Middle frontal gyrus (tissue), 1 donor: Measurements from ENCODE around the gene EXD3.
"Not testable (repeated sequence)": the region's sequence is repeated elsewhere in the genome, so short reads cannot be mapped to it uniquely, and the experiment has no call there.

ENCODE experiments used
- DNase-seq: peaks from one replicate; pipeline ENCODE4 v3.0.0-alpha.2; 2015; ENCODE audit warnings: low spot score; ENCODE audit errors: extremely low spot score

Gene EXD3, protein sequence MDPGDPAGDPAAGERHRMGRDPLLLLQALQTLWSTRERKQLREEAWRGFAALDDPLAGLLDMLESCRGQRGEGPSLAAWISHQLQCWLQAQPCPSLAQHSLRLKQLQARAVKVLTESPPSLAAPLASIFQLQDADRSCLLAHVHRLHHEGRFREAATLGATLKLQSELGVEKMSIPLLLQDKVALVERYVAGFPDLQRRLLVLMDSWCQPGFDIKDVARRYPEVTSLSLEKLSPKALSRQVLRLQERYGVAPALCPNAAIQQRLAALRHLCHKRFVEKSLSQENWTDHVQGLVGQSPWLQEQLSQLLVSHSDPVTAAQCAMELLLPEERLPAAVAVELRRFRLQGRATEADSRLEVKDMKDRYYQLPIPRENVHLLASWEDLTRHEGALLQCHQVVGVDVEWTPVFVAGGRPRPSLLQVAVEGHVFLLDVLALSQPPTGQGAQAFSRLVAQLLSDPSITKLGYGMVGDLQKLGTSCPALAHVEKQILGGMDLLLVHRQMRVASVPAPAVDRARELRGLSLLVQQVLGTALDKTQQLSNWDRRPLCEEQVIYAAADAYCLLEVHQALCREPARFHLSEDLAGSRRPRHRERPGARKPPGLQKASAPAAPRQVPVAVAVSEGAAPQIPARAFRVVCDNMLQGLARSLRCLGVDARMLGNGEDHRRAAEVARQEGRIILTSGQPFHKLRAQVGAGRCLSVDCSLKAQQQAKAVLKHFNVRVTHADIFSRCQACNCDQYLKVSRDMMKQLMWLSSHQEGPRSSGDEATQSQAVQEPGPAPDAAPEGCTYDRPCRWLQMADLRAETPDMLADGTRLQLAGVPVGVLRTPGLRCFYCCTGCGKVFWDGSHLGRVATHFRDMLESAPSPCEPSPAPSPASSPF

DNA sequence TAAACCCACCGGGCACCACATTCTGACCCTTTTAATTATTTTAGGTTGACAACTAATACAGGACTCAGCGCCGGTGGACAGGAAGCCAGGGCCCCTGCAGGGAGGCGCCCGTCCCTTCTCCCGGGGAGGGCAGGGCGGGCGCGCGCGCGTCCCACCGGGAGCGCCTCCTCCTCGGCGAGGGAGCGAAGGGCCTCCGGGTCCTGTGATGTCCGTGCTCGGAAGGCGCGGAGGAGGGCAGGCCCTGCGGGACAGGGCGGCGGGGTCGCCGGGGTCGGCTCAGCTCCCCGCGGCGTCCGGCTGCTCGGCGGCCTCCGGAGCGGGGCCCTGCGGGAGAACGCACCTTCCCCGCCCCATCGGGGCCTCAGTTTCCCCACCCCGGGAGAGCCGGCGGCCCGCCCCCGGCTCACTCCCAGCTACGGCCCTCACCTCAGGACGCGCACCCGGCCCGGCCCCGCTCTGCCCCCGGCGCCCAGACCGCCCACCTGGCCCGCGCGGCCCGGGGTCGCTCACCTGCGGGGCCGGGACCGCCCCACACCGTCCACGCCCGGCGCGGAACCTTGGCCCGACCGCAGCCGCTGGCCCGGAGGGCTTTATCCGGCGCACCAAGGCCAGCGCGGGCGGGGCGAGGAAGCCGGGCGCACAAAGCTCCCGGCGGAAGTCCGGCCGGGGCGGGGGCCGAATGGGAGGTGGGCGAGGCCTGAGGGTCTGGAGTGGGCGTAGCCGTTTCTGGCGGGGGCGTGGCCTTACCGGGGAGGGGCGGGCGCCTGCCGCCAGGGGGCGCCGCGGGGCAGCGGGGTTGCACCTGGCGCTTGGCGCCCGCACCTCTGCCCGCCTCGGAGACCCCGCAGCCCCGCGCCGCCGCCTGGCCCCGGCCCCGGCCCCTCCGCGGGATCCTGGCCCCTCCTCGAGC lies at the start of gene EXD3, which contains the start of gene NOXA1:
Gene EXD3, minus strand, starts transcription at position 559 of the 910 bp plus-strand sequence. CDS start 27,805 bp downstream, outside the sequence.
Gene NOXA1, plus strand, starts transcription at position 790 of the 910 bp plus-strand sequence. CDS start 137 bp downstream, outside the sequence.
- peak; percentile 87 for DNase-seq

DNA sequence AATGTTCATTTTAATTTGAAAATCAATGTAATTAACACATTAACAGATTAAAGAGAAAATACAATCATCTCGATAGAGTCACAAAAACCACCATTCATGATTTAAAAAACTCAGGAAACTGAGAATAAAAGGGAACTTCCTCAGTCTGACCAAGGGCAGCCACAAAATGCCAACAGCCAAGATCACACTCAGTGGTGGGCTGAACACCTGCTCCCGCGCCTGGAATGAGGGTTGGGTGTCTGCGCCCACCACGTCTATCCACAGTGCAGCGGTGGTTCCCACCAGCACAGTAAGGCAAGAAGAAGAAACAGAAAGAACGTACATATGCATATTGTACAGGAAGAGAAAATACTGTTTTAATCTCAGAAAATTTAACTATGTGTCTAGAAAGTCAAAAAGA lies 47.8 kb upstream of the EXD3 start:
- no peak for DNase-seq

DNA sequence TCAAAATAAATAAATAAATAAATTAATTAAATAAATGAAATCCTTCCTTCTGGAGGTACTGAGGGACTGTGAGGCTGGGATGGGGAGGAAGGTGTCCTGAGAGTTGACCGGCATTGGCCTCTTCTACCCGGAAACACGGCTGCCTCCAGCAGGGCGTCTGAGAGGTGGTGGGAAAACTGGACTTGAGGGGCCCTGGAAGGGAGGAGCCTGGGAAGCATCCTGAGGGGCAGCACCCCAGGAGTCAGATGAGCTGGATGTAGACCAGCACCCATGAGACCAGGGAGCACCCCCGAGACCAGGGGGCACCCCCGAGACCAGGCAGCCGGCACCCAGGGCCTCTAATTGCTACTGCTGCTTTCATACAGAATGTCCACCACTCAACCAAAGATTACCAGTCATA lies 44.9 kb upstream of the EXD3 start:
- no peak for DNase-seq

DNA sequence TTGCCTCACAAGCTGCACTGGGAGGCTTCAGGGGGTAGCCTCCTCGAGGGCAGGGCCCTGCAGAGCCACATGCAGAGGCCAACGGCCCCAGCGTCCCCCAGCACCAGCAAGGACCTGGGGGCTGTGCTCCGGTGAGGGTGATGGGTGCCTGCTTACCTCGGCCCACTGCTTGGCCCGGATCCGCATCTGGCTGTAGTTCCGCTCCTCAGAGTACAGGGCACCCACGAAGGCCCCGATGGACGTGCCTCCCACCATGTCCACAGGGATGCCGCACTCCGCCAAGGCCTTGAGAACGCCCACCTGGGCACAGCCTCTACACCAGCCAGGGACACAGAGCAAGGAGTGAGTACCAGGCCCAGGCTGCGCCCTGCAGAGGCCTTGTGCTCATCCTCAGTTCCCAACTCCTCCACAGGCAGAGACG lies 44.2 kb upstream of the EXD3 start:
- no peak for DNase-seq

DNA sequence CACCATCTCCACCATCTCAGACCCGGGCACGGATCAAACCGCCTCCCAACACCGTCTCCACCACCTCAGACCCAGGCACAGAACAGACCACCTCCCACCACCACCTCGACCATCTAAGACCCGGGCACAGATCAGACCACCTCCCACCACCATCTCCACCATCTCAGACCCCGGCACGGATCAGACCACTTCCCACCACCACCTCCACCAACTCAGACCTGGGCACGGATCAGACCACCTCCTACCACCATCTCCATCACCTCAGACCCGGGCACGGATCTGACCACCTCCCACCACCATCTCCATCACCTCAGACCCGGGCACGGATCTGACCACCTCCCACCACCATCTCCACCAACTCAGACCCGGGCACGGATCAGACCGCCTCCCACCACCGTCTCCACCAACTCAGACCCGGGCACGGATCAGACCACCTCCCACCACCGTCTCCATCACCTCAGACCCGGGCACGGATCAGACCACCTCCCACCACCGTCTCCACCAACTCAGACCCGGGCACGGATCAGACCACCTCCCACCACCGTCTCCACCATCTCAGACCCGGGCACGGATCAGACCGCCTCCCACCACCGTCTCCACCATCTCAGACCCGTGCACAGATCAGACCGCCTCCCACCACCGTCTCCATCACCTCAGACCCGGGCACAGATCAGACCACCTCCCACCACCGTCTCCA lies 43.6 kb upstream of the EXD3 start:
- DNase-seq: not testable (repeated sequence)

DNA sequence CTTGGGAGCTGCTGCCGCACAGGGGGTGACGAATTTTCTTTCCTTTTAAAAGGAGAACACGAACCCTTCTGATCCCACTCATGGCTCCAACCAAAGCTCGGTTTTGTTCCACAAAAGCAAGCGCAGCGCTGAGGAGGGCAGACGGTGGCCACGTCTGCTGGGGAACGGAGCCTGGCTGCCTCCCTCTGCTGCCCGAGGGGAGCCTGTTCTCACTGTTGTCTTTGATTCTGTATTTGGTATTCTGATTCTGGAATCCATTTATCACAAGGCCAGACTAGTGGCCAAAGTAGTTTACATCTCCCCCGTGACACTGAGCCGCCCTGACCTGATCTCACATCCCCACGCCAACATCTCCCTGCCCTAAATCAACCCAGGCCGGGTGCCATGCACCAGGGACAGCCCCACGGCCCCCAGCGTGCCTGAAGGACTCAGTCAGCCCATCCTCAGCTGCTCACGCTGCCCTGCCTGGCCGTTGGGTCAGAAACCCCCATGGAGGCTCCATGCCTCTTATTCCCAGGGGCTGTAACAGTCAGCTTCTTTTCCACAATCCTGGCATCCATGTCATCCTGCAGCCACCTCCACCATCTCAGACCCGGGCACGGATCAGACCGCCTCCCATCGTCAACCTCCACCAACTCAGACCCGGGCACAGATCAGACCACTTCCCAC lies 42.9 kb upstream of the EXD3 start:
- no peak for DNase-seq

DNA sequence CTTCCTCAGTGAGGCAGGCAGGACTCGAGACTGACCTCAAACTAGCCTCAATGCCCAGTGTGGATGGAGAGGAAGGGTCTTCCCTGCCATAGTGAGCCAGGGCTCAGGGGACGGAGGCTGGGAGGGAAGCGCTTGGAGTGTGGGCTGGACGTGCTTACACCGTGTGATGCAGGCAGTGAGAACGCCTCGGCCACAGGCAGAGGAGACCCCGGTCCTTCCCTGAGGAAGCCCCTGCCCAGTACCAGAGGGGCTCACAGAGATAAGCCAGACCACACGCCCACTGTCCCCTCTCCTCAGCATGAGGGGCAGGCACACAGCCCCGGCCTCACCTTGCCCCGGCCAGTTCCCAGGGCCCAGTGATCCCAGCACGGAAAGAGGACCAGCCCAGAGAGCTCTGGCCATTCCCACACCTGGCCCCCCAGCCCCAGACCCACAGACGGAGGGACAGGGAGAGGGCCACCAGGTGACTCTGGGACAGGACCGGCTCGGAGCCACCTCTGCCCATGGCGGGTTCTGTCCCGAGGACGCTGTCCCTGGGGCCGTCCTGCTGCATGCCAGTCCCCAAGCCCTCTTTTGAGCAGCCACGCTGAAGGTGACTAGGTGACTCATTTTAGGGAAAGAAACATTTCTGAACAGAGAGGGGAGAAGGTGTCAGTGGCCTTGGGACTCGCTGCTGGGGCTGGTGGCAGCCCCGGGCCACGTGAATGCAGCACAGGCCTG lies 42.2 kb upstream of the EXD3 start:
- no peak for DNase-seq

DNA sequence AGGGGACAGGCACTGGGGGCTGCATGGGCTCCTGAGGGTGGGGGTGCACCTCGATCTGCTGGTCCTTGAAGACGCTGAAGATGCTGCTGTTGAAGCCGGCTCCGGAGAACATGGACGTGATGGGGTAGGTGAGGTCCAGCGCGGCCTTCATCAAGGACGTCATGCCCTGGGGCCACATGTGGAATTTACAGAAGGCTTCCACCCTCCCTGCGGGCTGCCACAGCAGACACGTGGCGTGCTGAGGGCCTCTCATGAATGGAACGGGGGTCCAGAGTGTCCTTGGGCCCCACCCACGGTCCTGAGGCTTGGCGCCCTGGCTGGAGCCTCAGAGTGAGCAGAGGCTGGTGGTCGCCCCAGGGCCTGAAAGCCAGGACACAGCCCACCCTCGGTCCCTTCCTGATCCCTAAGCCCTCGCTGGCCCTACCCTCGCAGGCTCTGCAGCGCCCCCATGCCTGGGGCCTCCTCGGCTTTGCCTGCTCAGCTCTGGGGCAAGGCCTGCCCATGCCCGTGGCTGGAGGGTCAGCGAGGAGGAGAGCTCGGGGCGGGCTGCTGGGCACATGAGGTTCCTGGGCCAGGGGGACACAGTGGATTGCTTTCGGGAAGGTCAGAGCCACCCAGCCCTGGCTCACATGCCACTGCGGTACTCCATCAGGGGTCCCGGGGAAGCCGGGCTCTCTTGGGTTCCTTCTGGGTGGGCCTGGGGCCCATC lies 41.5 kb upstream of the EXD3 start:
- DNase-seq: no peak

DNA sequence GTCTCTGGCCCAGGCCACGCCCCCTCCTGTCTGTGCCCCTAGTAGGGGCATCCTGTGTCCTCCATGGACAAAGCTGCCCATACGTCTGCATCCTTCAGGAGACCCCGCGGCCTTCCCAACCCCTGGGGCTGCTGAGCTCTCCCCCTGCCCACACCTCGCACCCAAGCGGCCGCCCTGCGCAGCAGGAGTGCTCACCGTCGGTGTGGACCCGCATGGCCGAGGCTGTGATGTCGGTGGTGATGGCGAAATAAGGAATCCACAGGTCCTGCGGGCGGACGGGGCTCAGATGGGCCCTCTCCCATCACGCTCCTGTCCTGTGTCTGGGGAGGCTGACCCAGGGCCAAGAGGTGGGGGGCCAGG lies 40.9 kb upstream of the EXD3 start:
- DNase-seq: no peak

DNA sequence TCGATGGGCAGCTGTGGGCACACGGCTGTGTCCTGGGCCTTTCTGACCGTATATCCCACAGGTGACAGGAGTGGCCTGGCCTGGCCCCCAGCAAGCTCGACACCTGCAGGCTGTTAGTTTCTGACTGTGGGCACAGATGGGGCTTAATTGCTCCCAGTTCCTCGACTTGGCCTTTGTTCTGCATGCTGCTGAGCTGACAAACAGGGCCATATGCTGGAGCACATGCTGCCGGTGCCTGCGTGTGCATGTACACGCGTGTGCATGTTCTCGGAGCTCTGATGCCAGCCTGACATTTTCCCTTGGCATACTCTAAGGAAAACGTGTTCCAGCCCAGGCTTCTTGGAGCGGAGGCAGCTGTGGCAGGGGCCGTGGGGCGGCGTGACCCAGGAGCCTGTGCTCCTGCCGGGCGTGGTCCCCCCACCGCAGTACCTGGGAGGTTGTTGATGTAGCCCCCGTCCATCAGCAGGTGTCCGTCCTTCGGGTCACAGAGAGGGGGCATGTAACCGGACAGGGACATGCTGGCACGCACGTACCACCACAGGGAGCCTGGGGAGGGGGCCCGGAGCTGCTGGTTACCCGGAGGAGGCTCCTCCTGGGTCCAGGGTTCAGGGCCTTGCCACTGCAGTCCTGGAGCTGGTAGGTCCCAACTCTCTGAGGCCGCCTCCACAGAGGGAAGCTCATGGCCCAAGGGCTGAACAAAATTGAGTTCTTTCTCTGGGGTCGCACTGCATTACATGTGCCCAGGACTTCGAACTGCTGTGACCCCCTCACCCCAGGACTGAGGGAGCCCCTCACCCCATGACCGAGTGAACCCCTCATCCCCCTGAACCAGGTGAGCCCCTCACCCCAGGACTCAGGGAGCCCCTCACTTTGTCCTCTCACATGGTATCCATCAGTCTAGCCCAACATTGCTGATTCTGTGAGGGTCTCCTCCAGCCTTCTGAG lies 40.3 kb upstream of the EXD3 start:
- DNase-seq: no peak

DNA sequence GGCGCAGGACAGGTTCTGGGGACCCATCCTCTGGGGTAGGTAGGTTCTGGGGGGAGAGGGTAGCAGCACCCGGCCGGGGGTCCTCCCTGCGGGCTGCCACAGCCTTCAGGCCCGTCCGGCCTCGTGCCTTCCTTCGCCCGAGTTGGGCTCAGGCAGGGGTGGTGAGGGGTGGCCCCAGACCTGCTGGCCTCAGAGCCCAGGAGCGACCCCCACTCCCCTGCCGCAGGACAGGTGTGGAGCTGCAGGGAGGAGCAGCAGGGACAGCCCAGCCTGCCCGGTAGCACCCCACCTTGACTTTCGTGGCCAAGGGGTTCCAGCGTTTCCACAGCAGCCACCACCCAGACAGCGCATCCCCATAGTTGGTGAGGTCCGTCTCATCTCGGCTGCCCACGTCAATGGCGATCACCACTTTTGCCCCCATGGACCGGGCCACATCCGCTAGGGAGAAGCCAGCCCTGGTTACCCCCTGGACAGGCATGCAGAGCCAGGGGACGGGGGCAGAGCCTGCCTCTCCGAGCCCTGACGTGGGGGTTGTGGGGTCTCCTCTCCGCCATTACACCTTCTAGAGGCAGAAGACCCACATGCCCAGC lies 39.5 kb upstream of the EXD3 start:
- no peak for DNase-seq

DNA sequence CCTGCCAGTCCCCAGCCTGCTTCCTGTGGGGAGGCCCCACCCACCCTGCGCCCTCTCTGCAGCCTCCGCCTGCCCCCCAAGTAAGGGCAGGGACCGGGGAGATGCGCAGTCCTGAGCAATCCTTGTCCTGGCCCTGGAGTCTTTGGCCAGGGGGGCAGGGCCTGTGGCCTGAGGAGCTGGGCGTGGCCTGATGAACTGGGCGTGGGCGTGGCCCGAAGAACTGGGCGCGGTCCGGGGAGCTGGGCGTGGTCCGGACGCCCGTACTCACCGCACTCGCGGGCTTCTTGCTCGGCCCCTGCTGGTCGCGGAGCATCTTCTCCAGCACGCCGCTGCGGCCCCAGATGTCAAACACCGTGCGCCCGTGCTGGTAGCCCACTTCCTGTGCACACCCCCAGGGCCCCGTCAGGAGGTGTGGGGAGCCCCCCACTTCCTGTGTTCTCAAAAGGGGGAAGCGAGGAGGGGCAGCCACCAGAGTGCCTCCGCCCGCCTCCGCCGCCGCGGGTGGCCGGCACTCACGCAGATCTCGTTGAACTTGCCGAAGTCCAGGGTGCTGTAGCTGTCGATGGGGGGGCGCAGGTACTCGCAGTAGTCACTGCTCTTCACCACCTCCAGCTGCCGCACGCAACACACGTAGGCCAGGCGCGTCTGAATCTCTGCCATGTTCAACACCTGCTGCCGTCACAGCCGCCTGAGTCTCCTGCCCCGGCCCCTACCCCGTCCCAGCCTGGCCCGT lies 38.9 kb upstream of the EXD3 start:
- DNase-seq: no peak

DNA sequence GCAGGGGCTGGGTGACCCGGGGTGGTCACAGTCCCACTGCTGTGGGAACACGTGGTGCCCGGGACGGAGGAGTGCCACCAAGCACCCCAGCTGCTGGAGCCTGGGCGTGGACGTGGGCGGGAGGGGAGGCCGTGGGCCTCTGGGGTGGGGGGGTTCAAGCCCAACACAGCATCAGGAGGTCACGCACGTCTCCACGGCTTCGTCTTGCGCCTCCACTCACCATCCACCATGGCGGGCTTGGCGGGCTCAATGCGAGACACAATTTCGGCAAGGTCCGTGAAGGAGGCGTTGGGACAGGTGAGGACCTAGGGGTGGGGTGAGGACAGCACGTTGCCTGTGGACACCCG lies 38.3 kb upstream of the EXD3 start:
- no peak for DNase-seq

DNA sequence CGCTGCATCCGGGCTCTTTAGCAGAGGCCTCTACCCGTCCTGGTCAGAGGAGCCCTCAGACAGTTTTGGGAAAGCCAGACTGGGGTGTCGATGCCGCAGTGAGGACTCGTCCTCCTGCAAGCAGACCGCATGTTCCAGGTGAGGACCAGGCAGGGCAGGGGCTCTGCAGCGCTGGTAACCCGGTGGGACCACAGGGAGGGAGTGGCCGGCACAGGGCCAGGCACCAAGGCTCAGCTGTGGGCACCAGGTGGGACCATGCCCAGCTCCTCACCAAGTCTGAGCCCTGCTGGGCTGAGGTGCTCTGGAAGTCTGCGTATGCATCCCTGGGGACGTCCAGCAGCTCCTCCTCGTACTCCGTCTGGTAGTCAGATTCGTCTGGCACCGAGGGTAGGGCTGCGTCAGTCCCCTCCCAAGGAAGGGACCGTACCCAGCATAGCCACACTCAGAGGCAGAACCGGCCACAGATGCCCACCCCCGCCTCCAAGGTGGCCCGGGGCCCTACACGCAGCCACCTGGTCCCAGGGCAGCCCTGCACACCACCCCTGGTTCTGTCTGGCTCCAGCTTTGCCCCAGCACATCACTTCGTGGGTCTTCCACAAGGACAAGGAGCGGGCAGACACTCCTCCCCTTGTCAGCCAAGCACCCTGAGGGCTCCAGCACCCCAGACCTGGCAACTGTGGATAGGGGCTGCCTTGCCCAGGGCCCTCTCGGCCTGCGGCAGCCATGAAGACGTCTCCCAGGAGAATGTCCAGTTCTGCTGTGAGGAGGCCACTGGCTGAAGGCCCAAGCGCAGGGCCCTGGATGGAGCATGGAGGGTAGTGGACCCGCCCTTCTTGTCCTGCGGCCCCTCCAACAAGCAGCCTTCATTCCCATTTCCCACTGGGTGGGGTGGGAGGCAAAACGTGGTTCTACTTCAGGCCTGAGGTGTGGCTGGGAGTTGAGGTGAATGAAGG lies 37.7 kb upstream of the EXD3 start:
- DNase-seq: no peak

DNA sequence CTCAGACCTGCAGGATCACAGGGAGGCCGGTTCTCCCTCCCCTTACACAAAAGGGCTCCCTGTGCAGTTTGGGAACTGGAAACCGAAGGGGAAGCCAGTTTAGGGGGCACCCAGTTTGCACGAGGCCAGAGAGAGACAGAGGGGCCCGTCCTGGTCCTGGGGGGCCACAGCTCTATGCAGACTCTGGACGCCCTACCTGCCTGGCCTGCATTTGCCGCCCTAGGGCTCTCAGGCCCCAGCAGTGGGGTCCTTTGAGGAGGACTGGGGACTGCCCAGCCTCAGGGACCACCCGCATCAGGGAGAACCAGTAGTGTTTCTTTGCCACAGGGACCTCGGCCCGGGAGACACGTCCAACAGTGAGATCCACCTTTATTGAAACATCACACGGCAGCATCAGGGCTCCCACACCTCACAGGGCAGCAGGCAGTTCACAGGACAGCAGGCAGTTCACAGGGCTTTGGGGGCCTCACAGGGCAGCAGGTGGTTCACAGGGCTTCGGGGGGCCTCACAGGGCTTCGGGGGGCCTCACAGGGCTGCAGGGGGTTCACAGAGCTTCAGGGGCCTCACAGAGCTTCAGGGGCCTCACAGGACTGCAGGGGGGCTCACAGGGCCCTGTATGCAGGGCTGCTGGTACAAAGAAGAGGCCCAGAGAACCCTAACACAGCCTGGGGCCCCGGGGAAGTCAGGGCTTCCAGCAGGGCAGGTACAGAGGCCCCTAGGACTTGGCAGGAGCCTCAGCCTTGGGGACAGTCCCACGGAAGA lies 36.8 kb upstream of the EXD3 start:
- no peak for DNase-seq
